ENCODE data around the gene NIPAL3.

DNA sequence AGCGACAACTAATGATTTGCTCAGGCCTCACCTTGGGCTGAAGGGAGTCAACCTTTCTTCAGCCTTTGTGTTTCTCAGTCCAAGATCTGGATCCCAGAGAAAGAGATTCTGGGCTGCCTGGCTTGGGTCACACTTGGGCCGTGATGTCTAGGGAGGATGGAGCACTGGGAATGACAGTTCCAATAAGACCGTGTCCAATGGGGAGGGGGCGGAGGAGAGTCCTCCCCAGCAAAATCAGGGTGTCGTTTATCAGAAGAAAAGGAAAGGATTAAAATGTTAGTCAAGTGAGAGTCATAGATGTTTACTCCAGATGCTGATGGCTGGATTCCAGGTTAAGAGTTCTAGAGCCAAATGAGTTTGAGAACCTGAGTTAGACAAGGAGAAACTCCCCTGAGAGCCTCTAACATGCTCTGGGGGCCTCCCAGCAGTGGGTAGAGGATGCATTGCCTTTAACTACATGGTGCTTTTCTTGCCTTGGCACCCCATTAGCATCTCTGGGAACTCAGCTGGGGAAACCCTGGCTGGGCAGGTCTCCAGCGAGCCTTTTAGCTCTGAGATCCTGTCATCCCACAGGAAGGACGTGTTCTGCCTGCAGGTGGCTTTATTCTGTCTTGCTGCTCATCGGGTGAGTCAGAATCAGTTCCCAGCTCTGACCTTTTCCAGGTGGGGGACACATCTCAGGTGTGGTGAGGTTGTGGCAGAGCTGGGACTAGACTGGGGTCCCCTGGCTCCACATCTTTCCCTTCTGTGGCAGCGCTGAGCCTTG, 22.2 kb downstream of the NIPAL3 start:
- TF ChIP-seq EZH2 (IDR thresholded peaks at IDR 0.05; ENCODE audit: low read length) = no peak
- TF ChIP-seq, protein P1, sequence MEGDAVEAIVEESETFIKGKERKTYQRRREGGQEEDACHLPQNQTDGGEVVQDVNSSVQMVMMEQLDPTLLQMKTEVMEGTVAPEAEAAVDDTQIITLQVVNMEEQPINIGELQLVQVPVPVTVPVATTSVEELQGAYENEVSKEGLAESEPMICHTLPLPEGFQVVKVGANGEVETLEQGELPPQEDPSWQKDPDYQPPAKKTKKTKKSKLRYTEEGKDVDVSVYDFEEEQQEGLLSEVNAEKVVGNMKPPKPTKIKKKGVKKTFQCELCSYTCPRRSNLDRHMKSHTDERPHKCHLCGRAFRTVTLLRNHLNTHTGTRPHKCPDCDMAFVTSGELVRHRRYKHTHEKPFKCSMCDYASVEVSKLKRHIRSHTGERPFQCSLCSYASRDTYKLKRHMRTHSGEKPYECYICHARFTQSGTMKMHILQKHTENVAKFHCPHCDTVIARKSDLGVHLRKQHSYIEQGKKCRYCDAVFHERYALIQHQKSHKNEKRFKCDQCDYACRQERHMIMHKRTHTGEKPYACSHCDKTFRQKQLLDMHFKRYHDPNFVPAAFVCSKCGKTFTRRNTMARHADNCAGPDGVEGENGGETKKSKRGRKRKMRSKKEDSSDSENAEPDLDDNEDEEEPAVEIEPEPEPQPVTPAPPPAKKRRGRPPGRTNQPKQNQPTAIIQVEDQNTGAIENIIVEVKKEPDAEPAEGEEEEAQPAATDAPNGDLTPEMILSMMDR (optimal IDR thresholded peaks at IDR 0.05 in 1 of 3, IDR thresholded peaks at IDR 0.05 in 1 of 3, conservative IDR thresholded peaks at IDR 0.05 in 1 of 3; ENCODE audit: extremely low read depth in 1 of 3, insufficient read depth in 2 of 3, low read length in 3 of 3) = no peak

Measured in keratinocyte (primary cell).